HG02852 (cell line): Measurements from ENCODE around the gene KIAA0232.
"Not testable (repeated sequence)": the region's sequence is repeated elsewhere in the genome, so short reads cannot be mapped to it uniquely, and the experiment has no call there.

Source experiments
- ATAC-seq: cut with Tn5 transposase; IDR thresholded peaks from one replicate; pipeline ENCODE4 v1.9.1; 2021; ENCODE audit warnings: mild to moderate bottlenecking, moderate library complexity; ENCODE audit not compliant: unreplicated experiment

Gene KIAA0232

GRCh38 chr4:6753891-6754290, 28.6 kb upstream of the KIAA0232 start:
- no peak for ATAC-seq

- ATAC-seq = no peak
These were observed 27.9 kb upstream of the KIAA0232 start for GRCh38 chr4:6754481-6755087.

- ATAC-seq = no peak
These were observed 27.3 kb upstream of the KIAA0232 start for GRCh38 chr4:6755088-6755753.

- ATAC-seq = not testable (repeated sequence)
These were observed 26.2 kb upstream of the KIAA0232 start for GRCh38 chr4:6756345-6756744.

- no peak for ATAC-seq
These were observed 23.8 kb upstream of the KIAA0232 start for GRCh38 chr4:6758728-6759127.

- no peak for ATAC-seq
These were observed 21.7 kb upstream of the KIAA0232 start for GRCh38 chr4:6760865-6761264.

- ATAC-seq = no peak
These were observed 20.6 kb upstream of the KIAA0232 start for GRCh38 chr4:6761649-6762615.

- ATAC-seq = no peak
These were observed 19.1 kb upstream of the KIAA0232 start for GRCh38 chr4:6763330-6763851.

GRCh38 chr4:6764976-6765620, 17.4 kb upstream of the KIAA0232 start:
- ATAC-seq = no peak

GRCh38 chr4:6765703-6766102, 16.8 kb upstream of the KIAA0232 start:
- ATAC-seq = no peak

GRCh38 chr4:6767386-6767747, 15.2 kb upstream of the KIAA0232 start:
- no peak for ATAC-seq

GRCh38 chr4:6767748-6768538, 14.6 kb upstream of the KIAA0232 start:
- no peak for ATAC-seq

- no peak for ATAC-seq
These were observed 14.0 kb upstream of the KIAA0232 start for GRCh38 chr4:6768539-6768905.

GRCh38 chr4:6769233-6769988, 13.1 kb upstream of the KIAA0232 start:
- ATAC-seq = no peak

- no peak for ATAC-seq
These were observed 12.5 kb upstream of the KIAA0232 start for GRCh38 chr4:6769989-6770420.

GRCh38 chr4:6770581-6771228, 11.8 kb upstream of the KIAA0232 start:
- ATAC-seq = no peak

- ATAC-seq = no peak
These were observed 11.3 kb upstream of the KIAA0232 start for GRCh38 chr4:6771229-6771671.

- ATAC-seq = no peak
These were observed 10.2 kb upstream of the KIAA0232 start for GRCh38 chr4:6772223-6772928.
